Measurements from ENCODE around the gene AJAP1. TPM values are rescaled to one million over a fixed set of nuclear protein-coding genes. Genes with fewer than 3 reads are reported as not detected.

Gene AJAP1
- total RNA-seq, 2 experiments from 2014 or later = not detected

DNA sequence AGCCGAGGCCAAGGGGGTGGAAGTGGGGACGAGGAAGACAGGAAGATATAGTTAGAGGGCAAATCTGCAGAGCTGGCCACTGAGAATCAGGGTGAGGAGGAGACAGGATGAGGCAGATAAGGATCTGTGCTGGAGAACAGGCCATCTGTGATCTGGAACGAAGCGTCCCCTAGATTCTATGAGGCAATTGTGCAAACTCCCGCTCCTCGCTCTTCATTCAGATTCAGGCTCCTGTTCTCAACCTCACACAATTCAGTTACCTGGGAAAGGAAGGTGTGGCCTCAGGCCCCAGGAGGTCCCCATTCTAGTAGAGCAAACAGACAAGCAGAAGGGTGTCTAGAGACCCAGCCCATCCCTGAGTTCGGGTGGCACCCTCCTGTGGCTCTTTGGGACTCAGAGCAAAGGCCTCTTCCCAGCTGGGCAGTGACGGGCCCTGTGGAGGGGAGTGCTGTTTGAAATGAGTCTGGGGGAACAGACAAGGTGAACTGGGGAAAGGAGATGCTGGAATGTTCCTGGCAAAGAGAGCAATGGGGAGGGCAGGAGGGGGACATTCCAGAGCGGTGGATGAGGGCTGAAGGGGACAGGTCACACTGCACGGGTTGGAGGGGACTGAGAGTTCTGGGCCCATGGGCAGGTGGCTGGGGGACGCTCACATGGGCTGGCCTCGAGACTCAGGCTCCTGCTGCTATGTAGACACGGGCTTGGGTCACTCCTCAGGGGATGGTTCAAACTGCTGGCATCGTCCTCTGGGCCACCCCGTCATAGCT is 39.9 kb upstream of the AJAP1 start:
- H3K9me2 ChIP-seq (ENCODE audit: insufficient read depth, low read length) = no peaks in the 10 kb centered on the region
- no peak overlapping the region for H3K27ac ChIP-seq (ENCODE audit: low read depth, low read length, poor library complexity, severe bottlenecking)
- no TSS peak for BruUV-seq (replicated peaks)
- no peak for DNase-seq (ENCODE audit: low spot score)
- H3K4me1 ChIP-seq (ENCODE audit: insufficient read depth, low read length, poor library complexity, severe bottlenecking) = no peaks in the 10 kb centered on the region
- H3K79me2 ChIP-seq (ENCODE audit: insufficient read depth, low read depth, low read length) = no peaks in the 10 kb centered on the region
- no peaks in the 10 kb centered on the region for H4K20me1 ChIP-seq (ENCODE audit: insufficient read depth, low read length)
- intact Hi-C loops (cut with micrococcal nuclease; ENCODE audit: unreplicated experiment) = no loop called here
- CTCF ChIA-PET (ENCODE audit: unreplicated experiment) = no interaction called here
- TF ChIP-seq EZH2phosphoT487 (IDR thresholded peaks at IDR 0.05; ENCODE audit: borderline replicate concordance, low read depth, low read length) = no peak
- TF ChIP-seq, protein P1, sequence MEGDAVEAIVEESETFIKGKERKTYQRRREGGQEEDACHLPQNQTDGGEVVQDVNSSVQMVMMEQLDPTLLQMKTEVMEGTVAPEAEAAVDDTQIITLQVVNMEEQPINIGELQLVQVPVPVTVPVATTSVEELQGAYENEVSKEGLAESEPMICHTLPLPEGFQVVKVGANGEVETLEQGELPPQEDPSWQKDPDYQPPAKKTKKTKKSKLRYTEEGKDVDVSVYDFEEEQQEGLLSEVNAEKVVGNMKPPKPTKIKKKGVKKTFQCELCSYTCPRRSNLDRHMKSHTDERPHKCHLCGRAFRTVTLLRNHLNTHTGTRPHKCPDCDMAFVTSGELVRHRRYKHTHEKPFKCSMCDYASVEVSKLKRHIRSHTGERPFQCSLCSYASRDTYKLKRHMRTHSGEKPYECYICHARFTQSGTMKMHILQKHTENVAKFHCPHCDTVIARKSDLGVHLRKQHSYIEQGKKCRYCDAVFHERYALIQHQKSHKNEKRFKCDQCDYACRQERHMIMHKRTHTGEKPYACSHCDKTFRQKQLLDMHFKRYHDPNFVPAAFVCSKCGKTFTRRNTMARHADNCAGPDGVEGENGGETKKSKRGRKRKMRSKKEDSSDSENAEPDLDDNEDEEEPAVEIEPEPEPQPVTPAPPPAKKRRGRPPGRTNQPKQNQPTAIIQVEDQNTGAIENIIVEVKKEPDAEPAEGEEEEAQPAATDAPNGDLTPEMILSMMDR (conservative IDR thresholded peaks at IDR 0.05; ENCODE audit: low read length) = no peak
- no peak overlapping the region for H3K4me3 ChIP-seq (ENCODE audit: low read depth, low read length, poor library complexity, severe bottlenecking)
- H2AFZ ChIP-seq (ENCODE audit: low read length) = no peak overlapping the region
- no peaks in the 10 kb centered on the region for H3K9me3 ChIP-seq (ENCODE audit: low read length)
- H3K36me3 ChIP-seq (ENCODE audit: insufficient read depth, low read length) = no peaks in the 10 kb centered on the region
- POLR2A ChIA-PET = no interaction called here
- H3K4me2 ChIP-seq (ENCODE audit: low read length) = no peak overlapping the region

DNA sequence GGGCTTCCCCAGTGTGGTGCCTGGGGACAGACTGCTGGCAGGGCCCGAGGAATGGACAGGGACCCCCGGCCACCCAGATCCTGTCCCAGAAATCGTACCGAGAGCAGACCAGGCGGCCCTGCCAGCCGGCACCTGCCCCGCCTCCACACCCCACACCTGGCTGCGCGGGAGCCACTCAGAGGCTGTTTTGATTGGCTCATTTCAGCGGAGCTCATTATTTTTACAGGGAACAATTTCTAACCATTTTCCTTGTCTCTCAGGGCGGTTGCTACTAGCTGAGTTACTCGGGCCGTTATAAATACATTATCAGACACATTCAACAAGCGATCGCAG is 39.3 kb upstream of the AJAP1 start:
- intact Hi-C loops (cut with micrococcal nuclease; ENCODE audit: unreplicated experiment) = no loop called here
- no peak overlapping the region for H2AFZ ChIP-seq (ENCODE audit: low read length)
- ChIA-PET CTCF (ENCODE audit: unreplicated experiment) (no interaction called here), POLR2A (no interaction called here)
- no peak overlapping the region for H3K4me3 ChIP-seq (ENCODE audit: low read depth, low read length, poor library complexity, severe bottlenecking)
- no peak overlapping the region for H3K27ac ChIP-seq (ENCODE audit: low read depth, low read length, poor library complexity, severe bottlenecking)
- H4K20me1 ChIP-seq (ENCODE audit: insufficient read depth, low read length) = no peaks in the 10 kb centered on the region
- BruUV-seq (replicated peaks) = no TSS peak
- H3K79me2 ChIP-seq (ENCODE audit: insufficient read depth, low read depth, low read length) = no peaks in the 10 kb centered on the region
- no peaks in the 10 kb centered on the region for H3K4me1 ChIP-seq (ENCODE audit: insufficient read depth, low read length, poor library complexity, severe bottlenecking)
- no peaks in the 10 kb centered on the region for H3K9me2 ChIP-seq (ENCODE audit: insufficient read depth, low read length)
- DNase-seq (ENCODE audit: low spot score) = no peak
- no peak overlapping the region for H3K4me2 ChIP-seq (ENCODE audit: low read length)
- H3K36me3 ChIP-seq (ENCODE audit: insufficient read depth, low read length) = no peaks in the 10 kb centered on the region
- TF ChIP-seq, protein P1 (conservative IDR thresholded peaks at IDR 0.05; ENCODE audit: low read length) = no peak
- TF ChIP-seq EZH2phosphoT487 (IDR thresholded peaks at IDR 0.05; ENCODE audit: borderline replicate concordance, low read depth, low read length) = no peak
- H3K9me3 ChIP-seq (ENCODE audit: low read length) = no peaks in the 10 kb centered on the region

DNA sequence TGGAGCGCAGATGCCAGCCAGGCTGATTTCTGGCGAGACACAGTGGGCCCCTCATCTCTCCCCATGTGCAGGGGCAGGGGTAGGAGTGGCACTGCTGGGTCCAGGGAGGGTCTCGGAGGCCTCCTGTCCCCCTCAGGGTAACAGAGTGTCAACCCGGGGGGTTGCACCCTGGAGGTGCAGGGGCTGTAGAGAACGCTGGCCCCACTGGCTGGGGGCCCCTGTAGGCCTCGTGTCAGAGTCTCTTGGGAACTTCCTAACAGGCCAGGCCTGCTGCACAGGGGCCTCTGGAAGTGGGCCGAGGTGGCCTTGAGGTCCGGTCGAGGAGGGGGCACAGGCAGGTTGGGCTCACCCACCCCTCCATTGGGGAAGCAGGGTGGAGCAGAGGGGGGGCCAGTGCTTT is 38.9 kb upstream of the AJAP1 start:
- TF ChIP-seq EZH2phosphoT487 (IDR thresholded peaks at IDR 0.05; ENCODE audit: borderline replicate concordance, low read depth, low read length) = no peak
- TF ChIP-seq, protein P1 (conservative IDR thresholded peaks at IDR 0.05; ENCODE audit: low read length) = no peak
- ChIA-PET POLR2A (no interaction called here), CTCF (ENCODE audit: unreplicated experiment) (no interaction called here)
- Histone ChIP-seq H3K9me2 (ENCODE audit: insufficient read depth, low read length) (no peaks in the 10 kb centered on the region), H3K4me3 (ENCODE audit: low read depth, low read length, poor library complexity, severe bottlenecking) (no peak overlapping the region), H4K20me1 (ENCODE audit: insufficient read depth, low read length) (no peaks in the 10 kb centered on the region), H3K9me3 (ENCODE audit: low read length) (no peaks in the 10 kb centered on the region), H3K36me3 (ENCODE audit: insufficient read depth, low read length) (no peaks in the 10 kb centered on the region), H3K27ac (ENCODE audit: low read depth, low read length, poor library complexity, severe bottlenecking) (no peak overlapping the region), H3K79me2 (ENCODE audit: insufficient read depth, low read depth, low read length) (no peaks in the 10 kb centered on the region), H3K4me1 (ENCODE audit: insufficient read depth, low read length, poor library complexity, severe bottlenecking) (no peaks in the 10 kb centered on the region), H3K4me2 (ENCODE audit: low read length) (no peak overlapping the region), H2AFZ (ENCODE audit: low read length) (no peak overlapping the region)
- intact Hi-C loops (cut with micrococcal nuclease; ENCODE audit: unreplicated experiment) = no loop called here
- no TSS peak for BruUV-seq (replicated peaks)
- DNase-seq (ENCODE audit: low spot score) = no peak
